ENCODE measurements around the gene PRR18.

The PRR18 gene

DNA sequence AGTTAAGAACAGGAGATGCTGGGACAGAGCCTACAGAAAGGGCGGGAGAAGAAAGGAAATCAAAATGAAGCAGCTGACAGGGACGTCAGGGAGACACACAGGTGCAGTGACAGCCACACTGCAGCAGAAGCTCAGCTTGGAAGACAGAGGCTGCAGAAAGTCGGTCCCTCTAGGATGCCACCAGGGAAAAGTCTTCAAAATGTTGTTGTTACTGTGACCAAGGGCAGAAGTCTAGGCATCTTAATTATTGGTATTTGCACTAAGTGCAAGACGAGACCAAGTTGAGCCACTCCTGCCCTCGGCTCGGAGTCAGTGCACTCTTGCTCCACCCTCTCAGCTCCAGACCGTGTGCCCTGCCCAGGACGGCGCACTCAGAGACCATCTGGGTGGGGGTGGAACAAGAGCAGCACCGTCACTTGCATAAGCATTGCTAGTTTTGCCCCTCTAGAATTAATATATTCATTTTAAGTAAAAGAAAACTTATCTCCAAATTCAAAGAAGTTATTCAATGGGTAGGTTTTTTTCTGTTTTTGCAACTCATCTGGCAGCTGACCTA is 2.6 kb downstream of the PRR18 start:
- peak; percentile 46 for DNase-seq

GRCh38 chr6:166304106-166304505 is 4.1 kb downstream of the PRR18 start:
- no peak for DNase-seq

DNA sequence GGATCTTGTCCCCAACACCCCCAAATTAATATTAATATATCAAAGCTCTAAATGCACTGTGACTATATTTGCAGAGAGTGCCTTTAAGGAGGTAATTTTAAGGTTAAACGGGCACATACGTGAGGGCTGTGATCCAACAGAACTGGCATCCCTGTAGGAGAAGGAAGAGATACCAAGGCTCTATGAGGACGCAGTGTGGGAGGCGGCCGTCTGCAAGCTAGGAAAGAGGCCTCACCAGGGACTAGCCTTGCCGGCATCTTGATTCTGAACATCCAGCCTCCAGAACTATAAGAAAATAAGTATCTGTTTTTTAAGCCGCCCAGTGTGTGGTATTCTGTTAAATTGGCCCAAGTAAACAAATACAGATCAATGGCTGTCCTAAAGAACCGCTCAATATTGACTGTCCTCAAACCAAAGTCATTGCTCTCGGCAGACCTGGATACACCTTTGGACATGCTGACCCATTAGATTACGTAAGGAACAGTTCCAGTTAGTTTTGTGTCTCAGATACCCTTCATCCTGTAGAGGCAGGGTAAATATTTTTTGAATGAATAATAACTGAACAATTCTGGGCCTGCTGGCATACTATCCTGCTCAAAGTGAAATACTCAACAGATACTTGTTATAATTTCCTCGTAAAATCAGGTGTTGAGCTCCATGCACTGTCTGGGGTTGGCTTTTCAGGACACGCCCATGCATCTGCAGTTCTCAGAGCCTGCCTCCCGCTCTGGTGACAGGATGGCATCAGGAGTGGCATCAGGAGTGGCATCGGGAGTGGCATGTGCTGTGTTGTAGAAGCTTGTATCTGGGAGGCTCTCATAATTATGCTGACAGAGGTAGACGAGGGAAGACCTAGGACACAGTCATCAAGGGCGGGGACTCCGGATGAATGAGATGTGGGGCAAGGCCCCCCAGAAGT is 6.3 kb downstream of the PRR18 start:
- no peak for DNase-seq

GRCh38 chr6:166300357-166300987 is 7.7 kb downstream of the PRR18 start:
- no peak for DNase-seq

DNA sequence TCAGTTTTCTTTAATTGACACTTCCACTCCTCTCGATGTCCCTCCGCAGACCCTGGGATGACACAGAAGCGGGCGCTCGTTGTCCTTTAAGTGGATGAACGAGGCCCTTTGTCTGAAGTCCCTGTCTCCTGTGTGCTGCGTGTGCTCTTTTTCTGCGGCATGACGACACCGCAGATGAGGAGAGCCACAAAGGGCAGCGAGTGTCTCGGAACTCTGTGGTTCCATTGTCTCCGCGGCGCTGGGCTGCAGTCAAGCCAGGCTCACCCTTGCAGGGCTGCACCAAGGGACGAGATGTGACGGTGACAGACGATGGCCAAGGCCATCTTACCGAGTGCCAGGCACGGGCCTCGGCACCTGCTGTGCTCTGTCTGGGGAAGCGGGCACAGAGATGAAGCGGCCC is 10.6 kb downstream of the PRR18 start:
- no peak for DNase-seq

GRCh38 chr6:166296035-166296883 is 11.9 kb downstream of the PRR18 start:
- no peak for DNase-seq

DNA sequence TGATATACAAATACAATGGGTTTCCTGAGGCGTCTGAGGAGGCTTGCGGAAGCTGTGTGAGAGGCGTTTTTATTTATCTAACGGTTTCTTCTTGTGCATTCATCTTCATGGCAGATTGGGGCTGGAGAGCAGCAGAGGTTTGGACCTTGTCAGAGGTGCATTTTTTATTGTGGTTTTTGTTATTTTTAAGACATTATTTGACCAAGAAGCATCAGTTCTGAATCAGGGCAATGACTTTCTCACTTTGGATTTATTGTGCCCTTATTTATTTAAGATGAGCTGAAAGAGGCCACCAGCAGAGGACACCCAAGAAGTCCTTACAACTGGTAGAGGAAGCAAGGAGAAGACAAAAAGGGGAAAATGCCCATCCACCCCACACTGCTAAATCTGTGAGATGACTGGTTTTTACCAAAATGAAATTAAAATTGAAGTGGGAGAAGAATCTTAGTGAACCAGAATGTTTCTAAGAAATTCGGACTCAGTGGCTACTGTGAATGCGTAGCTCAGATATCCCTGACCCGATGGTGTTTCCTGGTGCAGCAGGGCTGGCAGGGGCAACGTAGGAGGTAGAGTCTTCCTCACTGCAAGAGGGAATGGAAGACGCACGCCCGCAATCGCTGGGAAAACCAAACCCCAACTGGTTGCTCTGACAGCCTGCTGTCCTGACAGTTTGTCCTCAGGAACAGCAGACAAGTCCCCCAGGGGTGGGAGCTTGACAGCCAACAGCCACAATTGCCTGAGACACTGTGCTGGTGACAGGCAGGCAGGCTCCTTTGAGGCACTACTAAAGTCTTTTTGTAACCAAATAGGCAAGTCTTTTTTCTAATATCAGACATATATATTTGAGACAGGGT is 14.2 kb downstream of the PRR18 start:
- DNase-seq = no peak

DNA sequence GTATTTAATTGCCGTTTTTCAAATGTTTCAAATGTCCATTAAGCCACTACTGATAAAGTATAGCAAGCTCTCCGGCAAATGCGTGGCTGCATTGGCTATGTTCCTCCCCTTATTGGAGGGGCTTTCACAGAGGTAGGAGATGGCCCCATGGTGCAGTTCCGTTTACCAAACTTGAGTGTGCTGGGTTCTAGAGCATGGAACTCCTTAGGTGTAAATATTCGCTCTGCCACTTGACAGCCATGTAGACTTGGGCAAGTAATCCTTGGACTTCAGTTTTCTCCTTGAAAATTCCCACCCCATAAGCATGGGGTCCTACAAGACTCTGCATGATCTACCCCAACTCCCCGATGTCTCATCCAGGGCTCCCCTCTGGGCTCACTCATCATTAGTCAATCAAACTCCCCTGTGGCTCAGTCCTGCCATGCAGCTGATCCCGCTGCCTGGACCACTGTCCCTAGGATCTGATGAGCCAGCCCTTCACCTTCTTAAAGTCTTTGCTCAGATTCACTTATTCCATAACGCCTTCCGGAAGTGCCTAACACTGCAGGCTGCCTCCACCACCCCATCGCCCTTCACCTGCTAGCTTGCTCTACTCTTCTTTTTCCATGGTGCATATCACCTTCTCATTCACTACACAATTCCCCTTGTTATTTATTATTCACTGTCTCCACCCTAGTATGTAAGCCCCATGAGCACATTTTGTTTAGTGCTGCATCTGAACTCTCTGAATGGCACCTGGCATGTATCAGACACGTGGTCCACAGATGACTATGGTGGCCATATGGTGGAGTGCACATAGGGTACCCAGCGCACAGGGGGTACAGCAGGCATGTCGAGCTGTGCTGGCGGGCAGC is 18.8 kb downstream of the PRR18 start:
- DNase-seq = no peak

DNA sequence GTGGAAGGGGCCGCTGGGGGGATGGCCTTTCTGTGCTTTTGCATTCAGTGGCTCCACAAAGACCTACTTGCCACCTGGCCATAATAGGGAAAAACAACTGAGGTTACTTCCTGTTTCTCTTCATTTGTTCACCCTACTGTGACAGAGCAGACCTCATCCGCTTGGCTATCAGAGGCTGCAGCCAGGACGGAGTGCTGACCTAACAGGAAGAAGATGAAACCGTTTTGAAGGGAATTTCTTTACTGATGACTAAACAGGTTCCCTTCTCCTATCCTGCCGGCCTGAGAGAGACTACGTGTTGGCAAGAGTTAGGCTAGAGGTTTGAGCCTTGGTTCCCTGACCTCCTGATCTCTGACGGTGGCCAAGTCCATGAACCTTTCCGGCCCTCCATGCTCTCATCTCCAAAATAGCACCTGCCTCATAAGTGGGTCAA is 21.3 kb downstream of the PRR18 start:
- no peak for DNase-seq

- no peak for DNase-seq
Observed at GRCh38 chr6:166285233-166285632, 23.0 kb downstream of the PRR18 start.

DNA sequence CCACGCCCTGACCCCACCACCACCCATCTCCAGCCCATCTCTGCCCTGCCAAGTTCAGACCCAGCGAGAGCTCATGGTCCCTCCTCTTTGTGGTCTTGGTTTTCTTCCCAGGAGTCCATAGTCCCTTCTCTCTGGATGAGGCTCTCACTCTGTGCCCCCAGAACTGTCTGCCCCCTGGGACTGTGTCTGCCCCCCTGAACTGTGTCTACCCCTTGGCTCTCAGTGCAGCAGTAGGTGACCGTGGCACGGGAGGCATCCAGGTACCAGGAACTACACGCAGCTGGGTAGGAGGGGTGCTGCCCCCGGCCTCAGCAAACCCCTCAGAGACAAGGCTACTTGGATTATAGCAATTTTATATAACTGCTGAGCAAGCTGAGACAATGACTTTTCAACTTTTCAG is 23.6 kb downstream of the PRR18 start:
- DNase-seq = no peak

DNA sequence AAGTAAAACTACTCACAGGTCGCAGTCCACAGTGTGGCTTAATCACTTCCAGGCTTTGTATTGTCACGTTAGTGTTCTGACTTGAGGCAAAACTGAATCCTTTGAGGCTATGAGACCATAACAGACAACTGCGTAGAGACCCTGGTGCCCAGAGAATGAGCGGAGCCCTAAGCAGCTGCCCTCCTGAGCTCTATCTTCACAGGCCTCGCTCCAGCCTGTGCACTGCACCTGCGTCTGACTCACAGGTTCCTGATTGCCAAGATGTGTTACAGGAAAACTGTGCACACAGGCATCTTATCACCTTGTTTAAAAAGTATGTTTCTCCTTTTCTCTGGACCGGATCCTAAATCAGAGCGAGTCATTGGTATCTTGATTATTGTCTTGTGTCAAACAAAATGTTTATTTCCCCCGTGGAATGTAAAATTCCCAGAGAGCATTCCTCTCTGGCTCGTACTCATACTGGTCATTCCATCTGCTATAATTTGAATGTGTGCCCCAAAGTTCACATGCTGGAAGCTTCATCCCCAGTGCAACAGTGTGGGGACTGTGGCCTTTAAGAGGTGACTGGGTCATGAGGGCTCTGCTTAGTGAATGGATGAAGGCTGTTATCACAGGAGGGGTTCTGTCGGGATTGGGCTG is 25.7 kb downstream of the PRR18 start:
- no peak for DNase-seq

- no peak for DNase-seq
Observed at GRCh38 chr6:166281104-166281503, 27.1 kb downstream of the PRR18 start.

DNA sequence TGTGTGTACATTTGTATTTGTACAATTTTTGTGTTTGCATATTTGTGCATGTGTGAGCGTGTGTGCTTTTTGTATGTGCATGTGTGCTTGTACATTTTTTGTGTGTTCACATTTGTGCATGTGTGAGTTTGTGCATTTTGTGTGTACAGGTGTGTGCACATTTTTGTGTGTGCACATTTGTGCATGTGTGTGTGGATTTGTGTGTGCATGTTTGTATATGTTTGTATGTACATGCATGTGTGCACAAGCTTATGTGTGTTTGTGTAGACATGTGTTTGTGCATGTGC is 28.9 kb downstream of the PRR18 start:
- no peak for DNase-seq

DNA sequence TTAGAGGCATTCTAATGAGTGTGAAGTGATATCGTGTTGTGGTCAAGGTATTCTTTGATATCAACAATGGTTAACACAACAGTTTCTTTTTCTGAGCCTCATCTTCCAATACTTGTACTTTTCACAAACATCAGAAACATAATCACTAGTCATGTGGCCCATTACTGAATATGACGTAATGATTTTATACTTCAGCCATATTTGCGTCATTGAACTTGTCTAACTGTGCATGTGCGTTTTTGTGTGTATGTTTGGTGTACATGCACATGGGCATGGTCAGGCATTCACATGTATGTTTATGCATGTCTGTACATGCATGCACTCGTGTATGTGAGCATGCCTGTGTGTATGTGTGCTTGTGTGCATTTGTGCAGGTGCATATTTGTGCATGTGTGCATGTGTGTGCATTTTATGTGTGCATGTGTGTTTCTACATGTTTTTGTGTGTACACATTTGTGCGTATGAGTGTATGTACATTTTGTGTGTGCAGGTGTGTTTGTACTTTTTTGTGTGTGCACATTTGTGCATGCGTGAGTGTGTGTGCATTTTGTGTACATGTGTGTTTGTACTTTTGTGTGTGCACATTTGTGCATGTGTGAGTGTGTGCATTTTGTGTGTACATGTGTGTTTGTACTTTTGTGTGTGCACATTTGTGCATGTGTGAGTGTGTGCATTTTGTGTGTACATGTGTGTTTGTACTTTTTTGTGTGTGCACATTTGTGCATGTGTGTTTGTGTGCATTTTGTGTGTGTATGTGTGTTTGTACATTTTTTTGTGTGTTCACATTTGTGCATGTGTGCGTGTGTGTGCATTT is 29.4 kb downstream of the PRR18 start:
- no peak for DNase-seq

DNA sequence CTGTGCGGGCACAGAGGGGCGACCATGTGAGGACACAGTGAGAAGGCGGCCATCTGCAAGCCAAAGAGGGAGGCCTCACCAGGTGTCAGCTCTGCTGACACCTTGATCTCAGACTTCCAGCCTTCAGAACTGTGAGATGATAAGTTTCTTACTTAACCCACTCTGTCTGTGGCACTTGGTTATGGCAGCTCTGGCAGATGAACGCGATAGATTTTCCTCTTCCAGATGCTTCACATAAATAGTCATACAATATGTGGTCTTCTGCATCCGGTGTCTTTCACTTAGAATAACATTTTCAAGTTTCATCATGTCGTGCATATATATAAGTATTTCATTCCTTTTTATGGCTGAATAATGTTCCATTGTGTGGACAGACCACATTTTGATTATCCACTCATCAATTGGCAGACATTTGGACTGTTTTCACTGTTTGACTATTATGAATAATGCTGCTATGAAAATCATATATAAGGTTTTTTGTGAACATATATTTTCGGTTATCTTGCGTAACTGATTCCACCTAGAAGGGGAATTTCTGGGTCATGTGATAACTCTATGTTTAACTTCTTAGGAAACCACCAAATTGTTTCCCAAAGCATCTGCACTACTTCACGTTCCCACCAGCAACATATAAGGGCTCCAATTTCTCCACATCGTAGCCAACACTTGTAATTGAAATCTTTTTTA is 30.2 kb downstream of the PRR18 start:
- no peak for DNase-seq

DNA sequence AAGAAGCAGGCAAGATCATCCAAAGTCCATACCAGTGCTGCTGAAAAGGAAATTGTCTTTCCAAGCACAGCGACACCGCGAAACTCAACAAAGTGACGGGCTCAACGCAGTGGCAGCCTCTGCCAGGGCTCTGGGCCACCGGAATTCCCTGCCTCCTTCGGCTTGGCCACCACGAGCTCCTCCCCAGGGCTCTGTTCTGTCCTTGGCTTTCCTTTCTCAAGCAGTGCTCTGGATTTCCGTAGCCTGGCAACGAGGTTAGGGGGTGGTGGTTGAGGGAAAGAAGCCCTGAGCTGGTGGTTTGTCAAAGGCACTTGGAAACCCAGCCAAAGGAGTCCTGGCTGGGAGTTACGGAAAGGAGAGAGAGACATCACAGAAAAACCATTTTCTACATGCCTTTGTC is 31.2 kb downstream of the PRR18 start:
- no peak for DNase-seq

- peak; percentile 28 for DNase-seq
Observed at GRCh38 chr6:166275714-166276166, 32.5 kb downstream of the PRR18 start.

GRCh38 chr6:166274739-166275370 is 33.3 kb downstream of the PRR18 start:
- DNase-seq = no peak

All from NCI-H510A treated with DMSO at 0.1 percent for 48 hours (cell line).